ENCODE measurements around the gene EVA1A. TPM values are rescaled to one million over a fixed set of nuclear protein-coding genes. Genes with fewer than 3 reads are reported as not detected.

EVA1A gene
- total RNA-seq, 1 experiment from 2014 or later: 0.68 TPM

DNA sequence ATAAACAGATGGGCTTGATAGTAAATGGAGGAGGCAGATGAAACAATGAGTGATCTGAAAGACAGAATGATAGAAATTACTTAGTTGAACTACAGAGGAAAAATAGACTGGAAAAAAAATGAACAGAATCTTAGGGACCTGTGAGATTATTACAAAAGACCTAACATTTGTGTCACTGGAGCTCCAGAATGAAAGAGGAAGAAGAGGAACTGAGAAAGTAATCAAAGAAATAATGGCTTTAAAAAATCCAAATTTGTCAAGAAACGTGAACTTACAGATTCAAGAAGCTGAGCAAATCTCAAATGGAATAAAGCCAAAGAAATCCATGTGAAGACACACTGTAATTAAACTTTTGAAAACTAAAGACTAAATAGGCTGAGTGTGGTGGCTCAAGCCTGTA is 28.3 kb downstream of the EVA1A start:
- no peak overlapping the region for H3K27ac Mint-ChIP-seq
- Histone ChIP-seq H3K56ac (ENCODE audit: insufficient read length, low read depth, low read length) (no peak overlapping the region), H3K23me2 (ENCODE audit: insufficient read length, low read depth, low read length, poor library complexity, severe bottlenecking) (no peaks in the 10 kb centered on the region), H2BK5ac (ENCODE audit: insufficient read length, low read length) (no peak overlapping the region), H2AK5ac (ENCODE audit: insufficient read length, low read length) (no peak overlapping the region), H4K8ac (replicated peaks; ENCODE audit: insufficient read length, low read depth, low read length) (no peak overlapping the region), H3K27me3 (ENCODE audit: insufficient read depth, low read length) (no peaks in the 10 kb centered on the region), H3K4ac (ENCODE audit: low read depth, low read length) (no peak overlapping the region), H2BK15ac (ENCODE audit: low read depth, low read length) (no peak overlapping the region), H3K23ac (ENCODE audit: insufficient read length, low read depth, low read length) (no peak overlapping the region), H2AFZ (ENCODE audit: low read length) (no peak overlapping the region), H3T11ph (ENCODE audit: low read length) (no peak overlapping the region), H3K9me3 (ENCODE audit: control insufficient read depth, low read depth, low read length) (no peaks in the 10 kb centered on the region), H3K14ac (ENCODE audit: insufficient read depth, low read length) (no peak overlapping the region), H4K91ac (ENCODE audit: insufficient read length, low read depth, low read length) (no peak overlapping the region), H4K5ac (ENCODE audit: insufficient read length, low read depth, low read length) (no peak overlapping the region), H3K27ac (ENCODE audit: insufficient read length, low read depth, low read length) (no peak overlapping the region), H3K18ac (ENCODE audit: insufficient read length, low read depth, low read length) (no peak overlapping the region), H4K20me1 (ENCODE audit: control insufficient read depth, insufficient read depth, insufficient read length) (no peaks in the 10 kb centered on the region), H3K79me1 (ENCODE audit: insufficient read depth, low read depth, low read length, poor library complexity, severe bottlenecking) (no peaks in the 10 kb centered on the region), H3K79me2 (ENCODE audit: insufficient read depth, low read length) (no peaks in the 10 kb centered on the region), H2BK12ac (ENCODE audit: insufficient read length, low read depth, low read length) (no peak overlapping the region), H2BK20ac (ENCODE audit: low read depth, low read length, poor library complexity, severe bottlenecking) (no peak overlapping the region), H3K4me2 (ENCODE audit: insufficient read depth, insufficient read length, low read length) (no peak overlapping the region), H3K9ac (ENCODE audit: extremely low read depth, insufficient read length, low read length) (no peak overlapping the region), H2BK120ac (ENCODE audit: low read depth, low read length, poor library complexity, severe bottlenecking) (no peak overlapping the region), H3K4me1 (ENCODE audit: insufficient read depth, low read length) (no peaks in the 10 kb centered on the region)
- TF ChIP-seq, protein P1, sequence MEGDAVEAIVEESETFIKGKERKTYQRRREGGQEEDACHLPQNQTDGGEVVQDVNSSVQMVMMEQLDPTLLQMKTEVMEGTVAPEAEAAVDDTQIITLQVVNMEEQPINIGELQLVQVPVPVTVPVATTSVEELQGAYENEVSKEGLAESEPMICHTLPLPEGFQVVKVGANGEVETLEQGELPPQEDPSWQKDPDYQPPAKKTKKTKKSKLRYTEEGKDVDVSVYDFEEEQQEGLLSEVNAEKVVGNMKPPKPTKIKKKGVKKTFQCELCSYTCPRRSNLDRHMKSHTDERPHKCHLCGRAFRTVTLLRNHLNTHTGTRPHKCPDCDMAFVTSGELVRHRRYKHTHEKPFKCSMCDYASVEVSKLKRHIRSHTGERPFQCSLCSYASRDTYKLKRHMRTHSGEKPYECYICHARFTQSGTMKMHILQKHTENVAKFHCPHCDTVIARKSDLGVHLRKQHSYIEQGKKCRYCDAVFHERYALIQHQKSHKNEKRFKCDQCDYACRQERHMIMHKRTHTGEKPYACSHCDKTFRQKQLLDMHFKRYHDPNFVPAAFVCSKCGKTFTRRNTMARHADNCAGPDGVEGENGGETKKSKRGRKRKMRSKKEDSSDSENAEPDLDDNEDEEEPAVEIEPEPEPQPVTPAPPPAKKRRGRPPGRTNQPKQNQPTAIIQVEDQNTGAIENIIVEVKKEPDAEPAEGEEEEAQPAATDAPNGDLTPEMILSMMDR (conservative IDR thresholded peaks at IDR 0.05): no peak
- no peaks in the 10 kb centered on the region for H3K9me3 Mint-ChIP-seq
- no peaks in the 10 kb centered on the region; a peak in 1 of 7 replicates for H3K36me3 Mint-ChIP-seq (ENCODE audit: insufficient read depth in 1 of 3, low read depth in 3 of 3)
- DNase-seq: no peak
- no peaks in the 10 kb centered on the region; the same call in 1 of the 2 replicates for H3K27me3 Mint-ChIP-seq (ENCODE audit: low read depth)
- H3K4me3 Mint-ChIP-seq: no peak overlapping the region
- H3K4me1 Mint-ChIP-seq: peaks cover 15% of the 10 kb centered on the region in 2 experiments
- WGBS (ENCODE audit: extremely low coverage, insufficient read length, low lambda C conversion rate): no CpG with 5 or more reads among the region's 1 CpG

All from H9 (cell line).